A673 (cell line): Measurements from ENCODE around the gene TAS1R2. TPM values are rescaled to one million over a fixed set of nuclear protein-coding genes. Genes with fewer than 3 reads are reported as not detected.

Source experiments
- BruUV-seq: library from RNA; stranded (reverse); fragments of 400-500 nt; replicated peaks from 2 replicates; lab custom pipeline; 2021; lab: Mats Ljungman, UMichigan
- CTCF ChIA-PET: fragments of 300-600 bp; sonication (Branson Sonifier 250); formaldehyde crosslinking; loops from one replicate; lab custom pipeline; 2022; ENCODE audit warnings: antibody characterized with exemption; lab: Charles Lee
- POLR2A ChIA-PET: fragments of 300-600 bp; sonication (Branson Sonifier 250); formaldehyde crosslinking; loops from one replicate; lab custom pipeline; 2022; ENCODE audit warnings: antibody characterized with exemption; ENCODE audit not compliant: low non-redundant PET; lab: Charles Lee
- DNase-seq: peaks from one replicate; pipeline ENCODE4 v3.0.0-alpha.2; 2015; ENCODE audit warnings: low spot score
- H3K27ac ChIP-seq: fragments of 200-600 bp; sonication (generic); 2 replicates; pipeline ENCODE4 v1.5.1; 2016; ENCODE audit warnings: mixed run types, low read depth, mild to moderate bottlenecking, mixed read lengths, antibody characterized with exemption, low read length; ENCODE audit not compliant: poor library complexity, severe bottlenecking
- H3K27me3 ChIP-seq: fragments of 200-600 bp; sonication (generic); replicated peaks from 2 replicates; pipeline ENCODE4 v1.6.1; 2017; ENCODE audit warnings: mixed run types, low read depth, mild to moderate bottlenecking, mixed read lengths, antibody characterized with exemption, low read length; ENCODE audit not compliant: insufficient read depth, poor library complexity
- H3K36me3 ChIP-seq: fragments of 200-600 bp; sonication (generic); 2 replicates; pipeline ENCODE4 v1.6.1; 2016; ENCODE audit warnings: mixed run types, mild to moderate bottlenecking, mixed read lengths, antibody characterized with exemption, low read length; ENCODE audit not compliant: insufficient read depth, poor library complexity, severe bottlenecking
- H3K4me1 ChIP-seq: fragments of 200-600 bp; sonication (generic); 2 replicates; pipeline ENCODE4 v1.6.1; 2017; ENCODE audit warnings: mixed run types, mild to moderate bottlenecking, mixed read lengths, antibody characterized with exemption, low read length; ENCODE audit not compliant: insufficient read depth, poor library complexity, severe bottlenecking
- H3K4me3 ChIP-seq: fragments of 200-600 bp; sonication (generic); 2 replicates; pipeline ENCODE4 v1.5.1; 2016; ENCODE audit warnings: low read depth, mixed run types, mild to moderate bottlenecking, mixed read lengths, low read length; ENCODE audit not compliant: poor library complexity, severe bottlenecking
- H3K9me3 ChIP-seq: fragments of 200-600 bp; sonication (generic); 2 replicates; pipeline ENCODE4 v1.6.1; 2016; ENCODE audit warnings: mixed run types, low read depth, mild to moderate bottlenecking, mixed read lengths, antibody characterized with exemption, low read length; ENCODE audit not compliant: poor library complexity, severe bottlenecking
- EZH2 ChIP-seq: fragments of 200-600 bp; sonication (generic); IDR thresholded peaks from 2 replicates; pipeline ENCODE4 v1.6.1; 2017; ENCODE audit warnings: borderline replicate concordance, low read depth, mild to moderate bottlenecking, mixed read lengths, antibody characterized with exemption, low read length; ENCODE audit not compliant: poor library complexity, severe bottlenecking
- intact Hi-C: fragments of 100-400 bp; cut with micrococcal nuclease; formaldehyde crosslinking; loops from one replicate; pipeline ENCODE4 v1.10.0; 2022; ENCODE audit not compliant: unreplicated experiment
- total RNA-seq: library from RNA; stranded (reverse); gene quantifications from 2 replicates; pipeline ENCODE4 v1.2.3, GENCODE V29; 2021
- TF ChIP-seq, protein P1 (sequence below): fragments of 300-800, 200-600 bp; sonication (generic); conservative IDR thresholded peaks from 2 replicates; pipeline ENCODE4 v1.5.1; 2017; ENCODE audit warnings: low read depth, mild to moderate bottlenecking, antibody characterized with exemption, low read length, moderate library complexity, mixed read lengths

The TAS1R2 gene
- total RNA-seq, 1 experiment from 2014 or later, result not detected

DNA sequence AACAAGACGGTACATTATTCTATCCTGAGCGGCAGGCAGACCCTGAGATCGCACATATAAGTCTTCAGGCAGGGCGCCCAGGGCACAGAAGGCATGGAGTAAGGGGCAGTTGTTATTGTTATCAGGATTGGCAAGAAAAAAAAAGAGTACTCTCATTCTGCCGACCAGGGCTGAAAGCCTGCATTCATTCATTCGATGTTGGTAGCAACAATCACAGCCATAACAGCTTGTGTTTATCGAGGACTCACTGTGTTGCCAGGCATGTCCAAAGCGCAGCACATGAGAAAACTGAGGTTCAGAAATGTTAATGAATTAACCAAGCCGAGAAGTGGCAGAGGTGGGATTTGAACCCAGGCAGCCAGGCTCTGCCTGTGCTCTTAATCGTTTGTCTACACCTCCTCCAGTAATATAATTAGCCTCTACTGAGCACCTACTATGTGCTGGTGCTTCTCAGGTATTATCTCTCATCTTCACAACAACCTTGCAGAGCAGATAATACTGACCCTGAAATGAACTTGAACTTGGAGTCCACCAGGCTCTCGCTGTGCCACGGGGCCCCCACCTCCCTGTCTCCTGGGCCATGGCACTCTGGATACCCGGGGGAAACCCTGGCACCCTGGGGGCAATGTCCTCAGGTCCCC, 56.2 kb downstream of the TAS1R2 start:
- Histone ChIP-seq H3K9me3 (no peaks in the 10 kb centered on the region), H3K27me3 (no peaks in the 10 kb centered on the region), H3K4me1 (no peaks in the 10 kb centered on the region), H3K27ac (no peak overlapping the region), H3K36me3 (no peaks in the 10 kb centered on the region), H3K4me3 (no peak overlapping the region)
- CTCF ChIA-PET, result no interaction called here
- intact Hi-C loops, result no loop called here
- TF ChIP-seq, protein P1, sequence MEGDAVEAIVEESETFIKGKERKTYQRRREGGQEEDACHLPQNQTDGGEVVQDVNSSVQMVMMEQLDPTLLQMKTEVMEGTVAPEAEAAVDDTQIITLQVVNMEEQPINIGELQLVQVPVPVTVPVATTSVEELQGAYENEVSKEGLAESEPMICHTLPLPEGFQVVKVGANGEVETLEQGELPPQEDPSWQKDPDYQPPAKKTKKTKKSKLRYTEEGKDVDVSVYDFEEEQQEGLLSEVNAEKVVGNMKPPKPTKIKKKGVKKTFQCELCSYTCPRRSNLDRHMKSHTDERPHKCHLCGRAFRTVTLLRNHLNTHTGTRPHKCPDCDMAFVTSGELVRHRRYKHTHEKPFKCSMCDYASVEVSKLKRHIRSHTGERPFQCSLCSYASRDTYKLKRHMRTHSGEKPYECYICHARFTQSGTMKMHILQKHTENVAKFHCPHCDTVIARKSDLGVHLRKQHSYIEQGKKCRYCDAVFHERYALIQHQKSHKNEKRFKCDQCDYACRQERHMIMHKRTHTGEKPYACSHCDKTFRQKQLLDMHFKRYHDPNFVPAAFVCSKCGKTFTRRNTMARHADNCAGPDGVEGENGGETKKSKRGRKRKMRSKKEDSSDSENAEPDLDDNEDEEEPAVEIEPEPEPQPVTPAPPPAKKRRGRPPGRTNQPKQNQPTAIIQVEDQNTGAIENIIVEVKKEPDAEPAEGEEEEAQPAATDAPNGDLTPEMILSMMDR, result no peak
- no peak for TF ChIP-seq EZH2
- no TSS peak for BruUV-seq
- DNase-seq, result no peak
- POLR2A ChIA-PET, result no interaction called here

DNA sequence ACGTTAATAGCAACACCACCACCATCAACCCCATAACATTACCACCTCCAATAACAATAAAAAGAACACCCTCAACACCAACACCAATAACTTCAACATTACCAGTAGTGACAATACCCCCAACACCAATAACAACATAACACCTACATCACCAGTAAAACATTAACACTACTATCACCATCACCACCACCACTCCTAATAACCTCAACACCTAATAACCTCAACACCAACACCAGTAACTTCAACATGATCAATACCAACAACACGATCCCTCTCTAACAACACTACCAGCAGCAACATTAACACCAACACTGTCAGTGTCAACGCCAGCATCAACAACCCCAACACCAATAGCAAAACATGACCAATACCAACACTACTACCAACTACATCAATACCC, 57.2 kb downstream of the TAS1R2 start:
- DNase-seq, result no peak
- Histone ChIP-seq H3K36me3 (no peaks in the 10 kb centered on the region), H3K27ac (no peak overlapping the region), H3K4me1 (no peaks in the 10 kb centered on the region), H3K27me3 (no peaks in the 10 kb centered on the region), H3K4me3 (no peak overlapping the region), H3K9me3 (no peaks in the 10 kb centered on the region)
- BruUV-seq, result no TSS peak
- ChIA-PET CTCF (no interaction called here), POLR2A (no interaction called here)
- intact Hi-C loops, result no loop called here
- TF ChIP-seq EZH2, result no peak
- TF ChIP-seq, protein P1, result no peak

DNA sequence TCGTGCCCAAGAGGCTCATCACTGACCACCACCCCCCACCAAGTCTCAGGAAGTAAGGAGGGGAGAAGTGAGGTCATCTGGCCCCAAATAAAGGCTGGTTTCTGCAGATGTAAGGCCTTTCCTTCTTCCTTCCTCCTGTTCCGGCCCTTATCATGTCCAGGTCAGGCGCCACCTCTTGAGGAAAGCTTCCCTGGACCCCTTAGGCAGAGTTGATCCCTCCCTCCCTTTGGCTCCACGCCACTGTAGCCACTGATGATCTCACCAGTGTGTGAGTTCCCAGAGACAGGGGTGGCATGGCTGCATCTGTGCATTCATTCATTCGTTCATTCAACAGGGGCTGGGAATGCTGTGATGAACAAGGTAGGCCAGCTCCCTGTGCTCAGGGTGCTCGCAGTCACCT, 59.2 kb downstream of the TAS1R2 start:
- Histone ChIP-seq H3K27ac (no peak overlapping the region), H3K4me3 (no peak overlapping the region), H3K9me3 (no peaks in the 10 kb centered on the region), H3K4me1 (peaks cover 1% of the 10 kb centered on the region), H3K27me3 (no peaks in the 10 kb centered on the region), H3K36me3 (no peaks in the 10 kb centered on the region)
- ChIA-PET POLR2A (no interaction called here), CTCF (no interaction called here)
- no TSS peak for BruUV-seq
- intact Hi-C loops, result no loop called here
- no peak for DNase-seq
- TF ChIP-seq EZH2, result no peak
- TF ChIP-seq, protein P1, result no peak
